GM21576 (cell line): Measurements from ENCODE around the gene LRPAP1.
"Not testable (repeated sequence)": the region's sequence is repeated elsewhere in the genome, so short reads cannot be mapped to it uniquely, and the experiment has no call there.

Experiments used
- ATAC-seq: cut with Tn5 transposase; IDR thresholded peaks from one replicate; pipeline ENCODE4 v1.9.1; 2021; ENCODE audit warnings: mild to moderate bottlenecking, moderate library complexity; ENCODE audit not compliant: unreplicated experiment

Gene LRPAP1

DNA sequence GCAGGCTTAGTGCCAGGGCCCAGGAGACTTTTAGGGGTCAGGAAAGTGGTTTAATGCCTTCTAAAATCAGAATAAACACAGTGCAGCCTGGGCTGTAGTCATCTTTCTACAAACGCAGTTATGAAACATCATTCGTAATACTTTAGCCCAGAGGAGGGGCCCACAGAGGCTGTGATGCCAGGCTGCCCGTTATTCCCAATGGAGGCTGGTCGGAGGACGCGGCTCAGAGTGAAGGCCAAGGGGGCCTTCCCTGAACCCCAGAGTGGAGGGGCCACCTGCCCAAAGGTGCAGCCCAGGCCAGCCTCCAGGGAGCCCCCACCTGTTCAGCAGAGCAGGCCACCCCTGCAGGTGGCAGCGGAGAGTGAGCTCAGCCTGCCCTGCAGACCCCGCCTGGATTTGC, 29.9 kb upstream of the LRPAP1 start:
- ATAC-seq: not testable (repeated sequence)

DNA sequence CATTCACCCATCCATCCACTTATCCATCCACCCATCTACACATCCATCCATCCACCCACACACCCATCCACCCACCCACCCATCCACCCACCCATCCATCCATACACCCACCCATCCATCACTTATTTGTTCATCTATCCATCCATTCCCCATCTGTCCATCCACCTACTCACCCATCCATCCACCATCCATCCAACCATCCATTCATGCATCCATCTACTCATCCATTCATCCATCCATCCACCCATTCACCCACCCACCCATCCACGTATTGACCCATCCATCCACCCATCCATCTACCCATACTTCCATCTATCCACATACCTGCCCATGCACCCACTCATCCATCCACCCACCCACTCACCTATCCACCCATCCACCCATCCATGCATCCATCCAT, 28.2 kb upstream of the LRPAP1 start:
- not testable (repeated sequence) for ATAC-seq

DNA sequence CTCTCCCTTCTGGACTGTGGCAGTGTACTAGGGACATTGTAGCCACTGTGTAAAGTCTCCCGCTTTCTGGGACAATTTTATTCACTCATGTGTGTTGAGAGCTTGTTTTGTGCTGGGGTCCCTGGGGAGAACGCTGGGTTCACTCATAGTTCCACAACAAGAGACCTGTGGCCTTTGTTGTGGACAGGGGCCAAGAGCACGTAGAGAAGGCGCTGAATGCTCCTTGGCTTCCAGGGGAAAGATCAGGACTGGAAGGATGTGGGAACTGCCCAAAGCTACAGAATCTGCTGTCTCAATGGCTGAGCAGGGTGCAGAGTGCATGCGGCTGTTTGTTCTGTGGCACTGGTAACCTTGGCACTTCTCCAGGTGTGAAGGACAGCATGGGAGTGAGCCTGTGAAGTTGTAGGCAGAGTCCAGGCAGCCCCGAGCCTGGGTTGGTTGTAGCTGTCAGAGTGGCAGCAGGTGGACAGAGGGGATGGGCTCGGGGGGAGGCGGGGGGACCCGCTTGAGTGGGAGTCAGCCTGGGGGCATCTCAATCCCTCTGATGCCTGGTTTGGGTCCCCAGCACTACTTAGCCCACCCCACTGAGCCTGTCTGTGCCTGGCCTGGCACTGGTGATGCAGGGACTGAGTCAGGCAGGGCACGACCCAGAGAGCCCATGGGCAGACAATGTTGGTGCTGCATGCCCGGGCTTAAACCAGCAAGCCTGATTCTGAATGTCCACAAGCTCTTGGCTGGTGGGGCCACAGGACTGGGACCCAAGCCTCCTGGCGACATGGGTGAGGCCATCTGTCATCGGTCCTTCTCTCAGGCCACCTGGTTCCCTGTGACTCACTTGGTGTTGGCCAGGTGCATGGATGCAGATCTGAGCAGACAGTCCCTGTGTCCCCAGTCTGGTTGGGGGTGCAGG, 27.4 kb upstream of the LRPAP1 start:
- not testable (repeated sequence) for ATAC-seq

DNA sequence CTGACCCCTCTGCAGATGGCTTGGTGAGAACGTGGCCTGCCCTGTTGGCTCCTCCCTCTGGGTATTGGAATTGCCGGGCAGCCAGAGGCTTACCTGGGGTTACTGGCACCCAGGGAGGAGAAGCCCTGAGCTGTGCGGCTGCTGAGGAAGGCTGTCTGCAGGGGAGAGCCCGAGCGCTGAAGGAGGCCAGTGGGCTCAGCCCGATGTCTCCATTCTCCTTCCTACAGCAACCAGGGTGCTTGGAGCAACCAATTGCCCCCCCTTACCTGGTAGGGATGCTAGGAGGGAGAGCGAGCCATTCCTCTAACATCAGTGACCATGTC, 26.3 kb upstream of the LRPAP1 start:
- ATAC-seq: not testable (repeated sequence)

DNA sequence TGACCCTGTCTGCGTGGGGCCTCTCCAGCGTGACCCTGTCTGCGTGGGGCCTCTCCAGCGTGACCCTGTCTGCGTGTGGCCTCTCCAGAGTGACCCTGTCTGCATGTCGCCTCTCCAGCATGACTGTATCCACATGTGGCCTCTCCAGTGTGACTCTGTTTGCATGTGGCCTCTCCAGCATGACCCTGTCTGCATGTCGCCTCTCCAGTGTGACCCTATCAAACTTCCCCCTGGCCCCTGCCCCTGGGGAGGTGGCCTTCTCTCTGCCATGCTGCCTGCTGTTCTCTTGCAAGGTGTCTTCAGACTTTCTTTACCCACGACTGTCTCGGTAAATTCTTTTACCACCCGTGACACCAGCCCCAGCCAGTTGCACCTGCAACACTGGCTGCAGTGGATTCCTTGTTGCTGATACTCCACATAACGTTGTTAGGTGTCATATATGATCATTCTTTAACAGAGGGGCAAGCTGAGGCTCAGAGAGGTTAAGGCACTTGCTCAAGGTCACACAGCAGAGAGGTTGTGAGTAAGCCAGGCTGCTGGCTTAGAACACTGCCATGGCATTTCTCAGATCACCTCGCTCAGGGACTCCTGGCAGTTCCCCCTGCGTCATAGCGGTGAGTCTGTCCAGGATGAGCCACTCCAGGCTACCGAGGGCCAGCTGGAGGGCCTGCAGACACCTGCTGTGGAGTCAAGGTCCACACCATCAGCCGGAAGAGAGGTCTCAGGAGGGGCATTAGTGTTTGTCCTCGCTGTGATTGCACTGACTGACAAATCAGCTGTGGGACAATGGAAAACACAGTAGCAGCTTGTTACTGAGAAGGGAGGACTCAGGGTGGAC, 25.7 kb upstream of the LRPAP1 start:
- not testable (repeated sequence) for ATAC-seq

DNA sequence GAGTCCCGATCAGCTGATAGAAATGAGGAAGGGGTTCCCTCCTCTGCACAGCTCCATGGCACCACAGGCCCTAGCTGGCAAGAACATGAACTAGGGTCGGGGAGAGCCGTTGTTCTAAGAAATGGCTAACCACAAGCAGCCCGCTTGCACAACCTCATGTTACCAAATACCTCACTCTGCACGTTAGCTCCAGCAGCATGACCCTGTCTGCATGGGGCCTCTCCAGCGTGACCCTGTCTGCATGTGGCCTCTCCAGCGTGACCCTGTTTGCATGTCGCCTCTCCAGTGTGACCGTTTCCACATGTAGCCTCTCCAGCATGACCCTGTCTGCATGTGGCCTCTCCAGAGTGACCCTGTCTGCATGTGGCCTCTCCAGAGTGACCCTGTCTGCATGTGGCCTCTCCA, 24.9 kb upstream of the LRPAP1 start:
- ATAC-seq: not testable (repeated sequence)

DNA sequence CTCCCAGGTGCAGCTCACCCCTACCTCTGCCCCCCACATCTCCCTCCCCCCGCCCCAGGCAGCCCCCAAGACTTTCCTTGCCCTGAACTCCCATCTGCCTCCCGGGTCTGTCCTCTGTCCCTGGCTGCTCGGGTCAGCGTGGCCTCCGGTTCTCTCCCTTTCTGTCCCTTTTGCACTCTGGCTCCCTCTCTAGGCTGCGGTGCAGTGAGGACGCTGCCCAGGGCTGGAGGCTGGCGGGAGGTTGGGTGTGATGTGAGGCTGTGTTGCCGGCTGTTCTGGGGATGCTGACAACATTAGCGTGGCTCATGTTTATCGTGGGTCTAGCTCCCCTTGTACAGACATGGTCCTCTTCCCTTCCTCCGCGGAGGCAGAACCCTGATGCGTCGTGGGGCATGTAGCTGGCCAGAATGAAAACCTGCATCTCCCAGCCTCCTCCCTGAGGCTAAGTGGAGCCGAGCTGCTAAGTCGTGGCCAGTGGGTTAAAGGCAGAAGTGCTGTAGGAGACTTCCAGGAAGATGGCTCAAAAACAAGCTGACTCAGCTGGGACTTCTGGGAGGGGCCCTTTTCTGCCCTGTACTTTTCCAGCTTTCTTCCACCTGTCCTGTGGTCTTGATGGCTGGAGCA, 24.1 kb upstream of the LRPAP1 start:
- not testable (repeated sequence) for ATAC-seq

DNA sequence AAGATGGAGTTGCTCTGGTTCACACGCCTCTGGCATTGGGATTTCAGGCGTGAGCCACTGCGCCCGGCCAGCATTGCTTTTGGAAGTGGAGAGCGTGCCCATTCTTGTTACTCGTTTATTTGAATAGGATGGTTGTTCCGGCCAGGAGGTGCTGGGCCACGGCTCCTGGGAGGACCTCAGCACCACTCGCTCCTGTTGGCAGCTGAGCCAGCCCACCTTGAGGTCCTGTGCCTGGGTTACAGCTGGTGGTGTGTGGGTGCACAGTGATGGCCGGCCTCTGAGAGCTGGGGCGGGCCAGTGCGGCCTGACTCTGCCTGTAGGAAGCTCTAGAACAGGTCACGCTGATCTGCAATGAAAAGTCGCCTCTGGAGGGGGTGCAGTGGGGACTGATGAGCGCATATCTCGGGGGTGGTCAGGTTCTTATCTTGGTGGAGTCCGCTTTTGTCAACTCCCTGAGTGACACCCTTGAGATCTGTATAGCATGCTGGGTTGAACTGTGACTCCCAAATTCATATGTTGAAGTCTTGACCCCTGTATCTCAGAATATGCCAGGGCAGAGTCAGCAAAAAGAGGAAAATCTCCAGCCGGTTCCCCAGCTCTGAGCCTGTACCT, 23.3 kb upstream of the LRPAP1 start:
- not testable (repeated sequence) for ATAC-seq

DNA sequence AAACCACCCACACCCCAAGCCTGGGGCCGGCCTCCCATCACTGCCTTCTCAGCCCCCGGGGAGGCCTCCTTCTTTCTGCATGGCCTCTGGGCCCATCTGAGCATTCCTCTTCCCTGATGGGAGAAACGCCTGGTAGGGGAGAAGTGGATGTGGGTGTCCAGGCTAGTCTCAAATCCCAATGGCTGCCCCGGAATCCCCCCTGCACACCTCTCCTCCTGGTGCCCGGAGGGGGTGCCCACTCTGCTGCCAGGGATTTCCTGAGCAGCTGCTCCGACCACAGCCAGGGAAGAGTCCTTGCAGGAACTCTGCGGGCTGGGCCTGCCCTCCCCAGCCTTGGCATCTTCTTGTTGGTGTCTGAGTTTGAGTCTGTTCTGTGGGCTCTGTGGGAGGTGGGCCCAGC, 19.1 kb upstream of the LRPAP1 start:
- ATAC-seq: not testable (repeated sequence)

DNA sequence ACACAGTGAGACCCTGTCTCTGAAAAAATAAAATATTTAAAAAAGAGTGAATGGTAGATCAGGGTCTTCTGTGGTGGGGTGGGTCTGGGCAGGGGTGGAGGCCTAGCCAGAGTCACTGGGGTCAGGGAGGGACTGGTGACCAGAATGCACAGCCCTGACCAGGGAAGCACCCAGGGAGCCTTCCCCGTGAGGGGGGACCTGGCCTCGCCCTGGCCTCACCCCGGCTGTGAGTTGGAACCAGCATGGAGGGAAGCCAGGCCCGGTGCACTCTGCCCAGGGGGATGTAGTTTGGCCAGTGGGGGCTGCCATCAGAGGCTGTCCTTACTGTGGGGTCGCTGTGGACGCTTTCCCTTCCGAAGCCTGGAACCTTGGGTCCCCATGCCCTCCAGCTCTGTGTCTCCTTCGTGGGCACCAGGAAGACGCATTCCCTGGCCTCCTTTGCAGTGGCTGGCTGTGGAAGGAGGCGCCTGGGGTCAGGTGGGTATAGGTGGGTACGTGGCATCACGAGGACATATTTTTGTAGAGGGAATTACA, 18.6 kb upstream of the LRPAP1 start:
- ATAC-seq: not testable (repeated sequence)

DNA sequence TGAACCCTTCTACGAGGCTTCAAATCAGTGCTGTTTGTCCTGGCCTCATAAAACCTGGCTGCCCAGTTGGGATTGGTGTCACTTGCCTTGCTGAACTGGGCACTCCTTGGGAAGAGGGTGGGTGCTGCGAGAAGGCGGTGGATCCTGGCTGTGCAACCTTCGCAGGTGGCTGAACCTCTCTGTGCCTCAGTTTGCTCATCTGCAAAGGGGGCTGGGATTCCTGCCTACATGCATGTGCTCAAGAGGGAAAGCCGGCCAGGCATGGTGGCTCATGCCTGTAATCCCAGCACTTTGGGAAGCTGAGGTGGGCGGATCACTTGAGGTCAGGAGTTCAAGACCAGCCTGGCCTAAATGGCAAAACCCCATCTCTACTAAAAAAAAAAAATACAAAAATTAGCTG, 17.8 kb upstream of the LRPAP1 start:
- not testable (repeated sequence) for ATAC-seq

DNA sequence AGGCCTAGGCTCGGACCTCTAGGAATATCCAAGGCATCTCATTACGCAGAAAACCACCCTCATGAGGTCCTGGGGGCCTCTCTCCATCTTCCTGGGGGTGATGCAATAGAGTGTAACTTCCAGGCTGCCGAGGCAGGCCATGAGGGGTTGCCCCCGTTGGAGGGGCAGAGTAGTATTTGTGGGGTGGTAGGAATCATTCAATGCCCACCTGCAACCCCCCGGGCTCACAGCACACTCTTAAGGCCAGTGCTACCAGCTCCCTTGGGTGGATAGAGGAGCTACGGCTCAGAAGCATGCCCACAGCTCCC, 17.4 kb upstream of the LRPAP1 start:
- not testable (repeated sequence) for ATAC-seq

DNA sequence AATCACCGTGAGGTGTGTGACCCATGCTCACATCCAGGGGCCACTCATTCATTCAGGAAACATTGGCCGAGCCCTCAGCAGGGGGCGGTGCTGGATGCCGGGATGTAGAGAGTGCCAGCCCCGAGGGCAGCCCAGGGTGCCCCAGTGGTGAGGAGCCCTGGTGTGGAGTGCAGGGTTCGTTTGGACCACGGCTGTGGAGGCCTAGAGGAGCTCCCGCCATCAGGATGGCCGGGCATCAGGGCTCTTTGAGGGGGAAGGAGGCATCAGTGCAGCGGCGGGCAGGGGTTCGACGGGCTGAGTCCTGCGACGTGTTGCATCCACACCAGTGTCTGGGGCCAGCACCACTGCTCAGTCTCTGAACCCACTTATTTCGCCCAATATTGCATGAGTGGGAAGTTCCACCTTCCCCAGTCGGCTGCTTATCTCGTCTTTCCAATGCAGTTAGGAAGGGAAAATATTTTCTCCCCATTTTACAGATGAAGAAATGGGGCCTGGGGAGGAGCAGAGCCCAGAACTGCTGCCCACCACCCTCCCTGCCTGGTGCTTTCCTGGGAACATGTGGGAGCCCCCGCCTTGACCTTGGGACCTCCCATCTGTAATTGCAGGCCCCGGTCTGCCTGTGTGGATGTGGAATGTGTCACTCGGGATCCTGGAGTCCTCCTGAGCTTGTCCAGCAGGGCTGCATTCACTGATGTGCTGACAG, 16.9 kb upstream of the LRPAP1 start:
- not testable (repeated sequence) for ATAC-seq

DNA sequence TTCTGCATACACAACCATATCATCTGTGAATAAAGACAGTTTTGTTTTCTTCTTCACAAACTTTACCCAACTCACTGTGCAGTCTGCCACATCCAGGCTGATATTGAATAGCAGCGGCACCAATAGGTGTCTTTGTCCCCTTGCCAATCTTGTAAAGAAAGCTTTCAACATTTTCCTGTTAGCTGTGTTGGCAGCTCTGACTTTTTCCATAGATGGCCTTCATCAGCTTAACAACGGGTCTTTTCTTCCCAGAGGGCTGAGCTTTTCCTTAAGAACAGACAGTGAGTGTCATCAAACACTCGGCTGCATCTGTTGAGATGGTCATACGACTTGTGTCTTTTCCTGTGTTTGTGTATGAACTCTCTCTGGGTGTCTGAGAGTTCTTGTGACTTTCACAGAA, 14.5 kb upstream of the LRPAP1 start:
- ATAC-seq: not testable (repeated sequence)

DNA sequence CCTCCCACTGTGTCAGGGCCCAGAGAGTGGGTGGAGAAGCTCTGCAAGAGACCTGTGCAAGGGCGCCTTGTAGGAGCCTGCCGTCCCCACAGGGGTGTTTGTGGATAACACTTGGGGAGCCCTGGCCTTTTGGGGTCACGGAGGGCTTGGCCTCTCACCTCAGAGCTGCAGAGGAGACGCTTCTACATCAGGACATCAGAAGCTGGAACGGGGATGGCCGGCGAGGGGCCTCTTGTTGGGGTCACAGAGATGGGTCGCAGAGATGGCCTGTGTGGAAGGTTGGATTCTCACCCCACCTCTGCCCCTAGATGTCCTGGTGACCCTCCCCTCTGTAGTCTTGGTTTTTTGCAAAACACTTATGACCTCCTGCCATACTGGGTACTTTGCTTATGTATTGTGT, 13.1 kb upstream of the LRPAP1 start:
- ATAC-seq: not testable (repeated sequence)

DNA sequence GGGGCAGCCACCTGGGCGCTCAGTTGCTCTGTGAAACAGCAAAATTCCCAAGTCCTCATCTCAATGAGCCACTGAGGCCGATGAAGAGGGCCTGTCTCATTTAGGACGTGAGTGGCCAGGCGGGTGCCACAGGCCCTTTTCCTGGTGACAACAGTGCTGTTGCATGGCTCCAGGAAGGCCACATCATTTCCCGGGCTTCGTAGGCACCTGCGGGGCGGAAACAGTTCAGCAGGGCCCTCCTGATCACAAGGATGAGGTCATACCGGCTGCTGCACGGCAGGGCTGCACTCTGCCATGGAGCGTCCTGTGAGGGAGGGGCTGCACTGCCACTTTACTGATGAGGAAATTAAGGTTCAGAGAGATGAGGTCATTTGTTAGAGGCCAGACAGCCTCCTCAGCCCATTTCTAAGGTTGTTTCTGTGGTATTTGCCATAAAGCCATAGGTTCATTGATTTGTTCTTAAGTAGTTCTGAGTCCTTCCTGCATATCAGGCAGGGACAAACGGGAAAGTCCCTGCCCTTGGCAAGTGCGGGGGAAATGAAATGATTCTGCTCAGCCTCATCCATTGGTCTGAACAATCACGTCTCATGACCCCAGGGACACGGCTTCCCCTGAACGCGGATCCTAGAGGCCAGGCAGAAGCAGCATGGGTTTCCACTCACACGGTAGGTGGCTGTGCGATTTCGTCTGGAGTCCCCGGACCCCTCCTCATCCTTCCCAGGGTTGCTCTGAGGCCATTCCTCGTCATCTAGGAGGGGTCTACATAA, 12.2 kb upstream of the LRPAP1 start:
- ATAC-seq: not testable (repeated sequence)

DNA sequence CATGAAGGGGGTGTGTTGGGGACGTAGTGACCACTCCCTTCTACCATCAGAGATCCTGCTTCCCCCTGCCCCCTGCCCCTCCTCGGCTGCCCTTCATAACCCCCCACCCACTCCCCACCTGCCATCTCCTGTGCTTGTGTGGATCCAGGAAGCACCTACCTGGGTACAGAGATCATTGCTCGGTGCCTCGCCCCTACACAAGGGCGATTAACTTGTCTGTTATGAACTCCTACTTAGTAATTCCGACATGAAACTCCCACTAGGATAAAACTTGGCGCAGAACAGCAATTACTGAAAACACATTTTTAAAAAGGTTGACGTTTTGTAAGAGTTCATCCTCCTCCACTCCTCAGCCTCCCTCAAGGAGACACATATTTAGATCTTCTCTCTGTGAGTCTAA, 11.2 kb upstream of the LRPAP1 start:
- ATAC-seq: not testable (repeated sequence)

DNA sequence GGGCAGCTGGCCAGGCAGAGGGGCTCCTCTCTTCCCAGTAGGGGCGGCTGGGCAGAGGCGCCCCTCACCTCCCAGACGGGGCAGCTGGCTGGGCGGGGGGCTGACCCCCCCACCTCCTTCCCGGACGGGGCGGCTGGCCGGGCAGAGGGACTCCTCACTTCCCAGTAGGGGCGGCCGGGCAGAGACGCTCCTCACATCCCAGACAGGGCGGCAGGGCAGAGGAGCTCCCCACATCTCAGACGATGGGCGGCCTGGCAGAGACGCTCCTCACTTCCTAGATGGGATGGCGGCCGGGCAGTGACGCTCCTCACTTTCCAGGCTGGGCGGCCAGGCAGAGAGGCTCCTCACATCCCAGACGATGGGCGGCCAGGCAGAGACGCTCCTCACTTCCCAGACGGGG, 6.7 kb upstream of the LRPAP1 start:
- not testable (repeated sequence) for ATAC-seq

DNA sequence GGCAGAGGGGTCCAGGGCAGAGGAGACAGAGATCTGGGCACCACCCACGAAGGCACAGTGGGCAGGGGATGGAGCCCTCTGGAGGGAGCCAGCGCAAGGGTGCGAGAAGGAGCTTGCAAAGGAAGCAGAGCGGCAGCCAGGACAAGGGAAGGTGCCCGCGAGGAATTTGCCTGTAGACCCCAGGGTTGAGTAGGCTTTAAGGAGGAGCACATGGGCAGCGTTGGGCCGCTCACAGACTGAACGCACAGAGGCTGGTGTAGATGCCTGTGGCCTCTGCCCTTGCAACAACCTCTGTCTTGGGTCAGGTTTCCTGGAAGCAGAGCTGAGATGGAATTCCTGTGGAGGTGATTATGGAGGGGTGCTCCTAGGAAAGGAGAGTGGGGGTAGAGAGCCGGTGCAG, 3.6 kb upstream of the LRPAP1 start:
- not testable (repeated sequence) for ATAC-seq

DNA sequence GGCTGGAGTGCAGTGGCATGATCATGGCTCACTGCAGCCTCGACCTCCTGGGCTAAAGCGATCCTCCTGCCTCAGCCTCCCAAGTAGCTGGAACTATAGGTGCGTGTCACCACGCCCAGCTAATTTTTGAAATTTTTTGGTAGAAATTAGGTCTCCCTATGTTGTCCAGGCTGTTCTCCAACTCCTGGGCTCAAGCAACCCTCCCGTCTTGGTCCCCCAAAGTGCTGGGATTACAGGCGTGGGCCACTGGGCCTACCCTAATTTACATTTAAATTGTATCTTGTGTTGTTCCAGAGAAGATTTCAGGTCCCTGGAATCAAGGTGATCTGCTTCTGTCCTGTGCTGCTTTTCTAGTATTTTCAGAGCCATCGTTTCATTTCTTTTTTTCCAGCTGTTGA, 1.2 kb upstream of the LRPAP1 start:
- no peak for ATAC-seq
